WTC11 (cell line): ENCODE measurements around the gene KRT9. TPM values are rescaled to one million over a fixed set of nuclear protein-coding genes. Genes with fewer than 3 reads are reported as not detected.
"Not testable (repeated sequence)": the region's sequence is repeated elsewhere in the genome, so short reads cannot be mapped to it uniquely, and the experiment has no call there.

Experiments used
- ATAC-seq: fragments of 200-7000 bp; cut with Tn5 transposase; 2 replicates; pipeline ENCODE4 v1.10.0; 2021; ENCODE audit warnings: mild to moderate bottlenecking, moderate library complexity
- CTCF ChIA-PET: fragments of 300-600 bp; sonication (Branson Sonifier 250); formaldehyde crosslinking; loops from one replicate; lab custom pipeline; 2021; ENCODE audit warnings: antibody characterized with exemption; lab: Charles Lee
- POLR2A ChIA-PET: fragments of 350-600 bp; sonication (Branson Sonifier 250); formaldehyde crosslinking; loops from one replicate; lab custom pipeline; 2021; ENCODE audit warnings: antibody characterized with exemption; lab: Charles Lee
- DNase-seq: peaks from one replicate; pipeline ENCODE4 v3.0.0; 2021; ENCODE audit warnings: low spot score
- H3K27ac Mint-ChIP-seq: 2 replicates; pipeline ENCODE4 v1.8.0; 2021; ENCODE audit warnings: mixed read lengths
- H3K27me3 Mint-ChIP-seq: 2 replicates; pipeline ENCODE4 v1.8.0; 2021; ENCODE audit warnings: low read depth, mild to moderate bottlenecking, moderate library complexity, mixed read lengths
- H3K36me3 Mint-ChIP-seq: 2 replicates; pipeline ENCODE4 v1.8.0; 2021; ENCODE audit warnings: mixed read lengths
- H3K4me1 Mint-ChIP-seq: 2 replicates; pipeline ENCODE4 v1.8.0; 2022; ENCODE audit warnings: mixed read lengths
- H3K4me3 Mint-ChIP-seq: 2 replicates; pipeline ENCODE4 v1.8.0; 2021; ENCODE audit warnings: mild to moderate bottlenecking, moderate library complexity, mixed read lengths
- H3K9me3 Mint-ChIP-seq: 2 replicates; pipeline ENCODE4 v1.8.0; 2021; ENCODE audit warnings: mixed read lengths
- CBFB ChIP-seq: sonication (generic); formaldehyde crosslinking; IDR thresholded peaks from 2 replicates; pipeline ENCODE4 v1.8.1; 2022; ENCODE audit warnings: mild to moderate bottlenecking, low read depth, missing genetic modification reagents
- CREB1 ChIP-seq: sonication (generic); formaldehyde crosslinking; IDR thresholded peaks from 2 replicates; pipeline ENCODE4 v1.8.0; 2023; ENCODE audit warnings: mild to moderate bottlenecking, missing genetic modification reagents
- EMX1 ChIP-seq: fragments of 250-450 bp; sonication (Bioruptor Pico); IDR thresholded peaks from 2 replicates; pipeline ENCODE4 v1.8.0; 2021; ENCODE audit warnings: mild to moderate bottlenecking
- GABPB1 ChIP-seq: sonication (generic); formaldehyde crosslinking; IDR thresholded peaks from 2 replicates; pipeline ENCODE4 v1.8.1; 2023; ENCODE audit warnings: mild to moderate bottlenecking, missing genetic modification reagents
- GRHL2 ChIP-seq: fragments of 250-450 bp; sonication (Bioruptor Pico); IDR thresholded peaks from 2 replicates; pipeline ENCODE4 v1.8.0; 2022; ENCODE audit warnings: mild to moderate bottlenecking, moderate library complexity; ENCODE audit not compliant: insufficient replicate concordance, severe bottlenecking
- HMGA2 ChIP-seq: fragments of 250-450 bp; sonication (Bioruptor Pico); IDR thresholded peaks from 2 replicates; pipeline ENCODE4 v1.4.0; 2021; ENCODE audit warnings: mild to moderate bottlenecking, moderate library complexity
- HMGXB4 ChIP-seq: sonication (generic); formaldehyde crosslinking; IDR thresholded peaks from 2 replicates; pipeline ENCODE4 v1.8.1; 2023; ENCODE audit warnings: mild to moderate bottlenecking, moderate library complexity, missing genetic modification reagents
- MXD4 ChIP-seq: fragments of 250-450 bp; sonication (Bioruptor Pico); IDR thresholded peaks from 2 replicates; pipeline ENCODE4 v1.8.0; 2021; ENCODE audit warnings: mild to moderate bottlenecking, moderate library complexity, borderline replicate concordance
- RORB ChIP-seq: fragments of 250-450 bp; sonication (Bioruptor Pico); IDR thresholded peaks from 2 replicates; pipeline ENCODE4 v1.9.0; 2021; ENCODE audit warnings: mild to moderate bottlenecking
- STAT6 ChIP-seq: sonication (generic); formaldehyde crosslinking; conservative IDR thresholded peaks from 2 replicates; pipeline ENCODE4 v1.8.1; 2023; ENCODE audit warnings: mild to moderate bottlenecking, low read depth, missing genetic modification reagents, moderate library complexity
- ZNF317 ChIP-seq: sonication (generic); formaldehyde crosslinking; IDR thresholded peaks from 2 replicates; pipeline ENCODE4 v1.8.1; 2023; ENCODE audit warnings: low read depth, mild to moderate bottlenecking, moderate library complexity, missing genetic modification reagents, borderline replicate concordance
- ZNF396 ChIP-seq: fragments of 250-450 bp; sonication (Bioruptor Pico); IDR thresholded peaks from 2 replicates; pipeline ENCODE4 v1.8.0; 2021; ENCODE audit warnings: mild to moderate bottlenecking, moderate library complexity, borderline replicate concordance
- ZNF425 ChIP-seq: fragments of 250-450 bp; sonication (Bioruptor Pico); conservative IDR thresholded peaks from 2 replicates; pipeline ENCODE4 v1.9.0; 2021; ENCODE audit warnings: mild to moderate bottlenecking
- ZNF671 ChIP-seq: fragments of 250-450 bp; sonication (Bioruptor Pico); IDR thresholded peaks from 2 replicates; pipeline ENCODE4 v1.8.0; 2021; ENCODE audit warnings: mild to moderate bottlenecking
- total RNA-seq: library from RNA; stranded (reverse); gene quantifications from 3 replicates; pipeline ENCODE4 v1.2.3, GENCODE V29; 2021

KRT9 gene
- total RNA-seq, 1 experiment from 2014 or later, result not detected

- no peak for TF ChIP-seq STAT6 (CRISPR knock-in tag)
Observed at GRCh38 chr17:41615454-41615853, 43.6 kb upstream of the KRT9 start (continued).

GRCh38 chr17:41614767-41615166 is 42.9 kb upstream of the KRT9 start:
- H3K9me3 Mint-ChIP-seq, H3K27me3 Mint-ChIP-seq, H3K27ac Mint-ChIP-seq, POLR2A ChIA-PET, ATAC-seq, DNase-seq, H3K4me3 Mint-ChIP-seq, H3K36me3 Mint-ChIP-seq: not testable (repeated sequence)
- CTCF ChIA-PET, result interaction anchor here (0.8 to 2.7 kb wide), 5 partner anchors 13 to 66 kb away, joined by 3 to 8 read pairs (median 7); no protein-coding TSS in a partner anchor
- H3K4me1 Mint-ChIP-seq, result peaks cover 12% of the 10 kb centered on the region; the same call in 1 of the 2 replicates

GRCh38 chr17:41614098-41614497 is 42.2 kb upstream of the KRT9 start:
- no peak for TF ChIP-seq HMGA2
- TF ChIP-seq ZNF396 (CRISPR knock-in tag), result no peak
- no peak for TF ChIP-seq CREB1 (CRISPR knock-in tag)
- no peak for TF ChIP-seq ZNF671 (CRISPR knock-in tag)
- no peak for TF ChIP-seq GABPB1 (CRISPR knock-in tag)
- TF ChIP-seq RORB, result no peak
- TF ChIP-seq GRHL2 (CRISPR knock-in tag), result no peak
- TF ChIP-seq, all 79 proteins: peak for 0
- H3K4me3 Mint-ChIP-seq, result no peak overlapping the region
- POLR2A ChIA-PET, result no interaction called here
- H3K27ac Mint-ChIP-seq, result no peak overlapping the region
- no peaks in the 10 kb centered on the region for H3K9me3 Mint-ChIP-seq
- H3K4me1 Mint-ChIP-seq, result peaks cover 13% of the 10 kb centered on the region; the same call in 1 of the 2 replicates
- no peaks in the 10 kb centered on the region for H3K27me3 Mint-ChIP-seq
- DNase-seq, result no peak
- CTCF ChIA-PET, result interaction anchor here (0.8 to 2.2 kb wide), 3 partner anchors 34 to 65 kb away, joined by 3 to 8 read pairs (median 7); no protein-coding TSS in a partner anchor
- H3K36me3 Mint-ChIP-seq, result no peaks in the 10 kb centered on the region
- no peak for ATAC-seq

- Mint-ChIP-seq H3K9me3 (no peaks in the 10 kb centered on the region), H3K27ac (no peak overlapping the region), H3K36me3 (no peaks in the 10 kb centered on the region), H3K4me1 (peaks cover 13% of the 10 kb centered on the region; the same call in 1 of the 2 replicates), H3K4me3 (no peak overlapping the region), H3K27me3 (no peaks in the 10 kb centered on the region)
- no peak for TF ChIP-seq ZNF317
- no peak for TF ChIP-seq HMGXB4 (CRISPR knock-in tag)
- no peak for TF ChIP-seq CBFB
- no peak for TF ChIP-seq ZNF425 (CRISPR knock-in tag)
- TF ChIP-seq MXD4 (CRISPR knock-in tag), result no peak
- no peak for TF ChIP-seq EMX1 (CRISPR knock-in tag)
- POLR2A ChIA-PET, result no interaction called here
- CTCF ChIA-PET, result interaction anchor here (0.8 to 2.2 kb wide), 3 partner anchors 35 to 65 kb away, joined by 3 to 8 read pairs (median 7); no protein-coding TSS in a partner anchor
- no peak for DNase-seq
- no peak for ATAC-seq
Observed at GRCh38 chr17:41613277-41614082, 41.6 kb upstream of the KRT9 start.

- H3K4me1 Mint-ChIP-seq, DNase-seq, CTCF ChIA-PET, H3K4me3 Mint-ChIP-seq, H3K27ac Mint-ChIP-seq, H3K9me3 Mint-ChIP-seq, H3K36me3 Mint-ChIP-seq, ATAC-seq, POLR2A ChIA-PET, H3K27me3 Mint-ChIP-seq: not testable (repeated sequence)
Observed at GRCh38 chr17:41612376-41613160, 40.7 kb upstream of the KRT9 start, which contains the start of gene KRT16. Gene KRT16 (minus strand): TSS chr17:41612767. CDS start chr17:41612688, 79 bp downstream.
